Raji (cell line): Measurements from ENCODE around the gene WAC.

Experiments
- POLR2A ChIP-seq: IDR thresholded peaks from 2 replicates; pipeline ENCODE4 v1.6.1; 2011; ENCODE audit warnings: low read depth, low read length, control low read depth; ENCODE audit not compliant: insufficient read depth

The WAC gene, protein sequence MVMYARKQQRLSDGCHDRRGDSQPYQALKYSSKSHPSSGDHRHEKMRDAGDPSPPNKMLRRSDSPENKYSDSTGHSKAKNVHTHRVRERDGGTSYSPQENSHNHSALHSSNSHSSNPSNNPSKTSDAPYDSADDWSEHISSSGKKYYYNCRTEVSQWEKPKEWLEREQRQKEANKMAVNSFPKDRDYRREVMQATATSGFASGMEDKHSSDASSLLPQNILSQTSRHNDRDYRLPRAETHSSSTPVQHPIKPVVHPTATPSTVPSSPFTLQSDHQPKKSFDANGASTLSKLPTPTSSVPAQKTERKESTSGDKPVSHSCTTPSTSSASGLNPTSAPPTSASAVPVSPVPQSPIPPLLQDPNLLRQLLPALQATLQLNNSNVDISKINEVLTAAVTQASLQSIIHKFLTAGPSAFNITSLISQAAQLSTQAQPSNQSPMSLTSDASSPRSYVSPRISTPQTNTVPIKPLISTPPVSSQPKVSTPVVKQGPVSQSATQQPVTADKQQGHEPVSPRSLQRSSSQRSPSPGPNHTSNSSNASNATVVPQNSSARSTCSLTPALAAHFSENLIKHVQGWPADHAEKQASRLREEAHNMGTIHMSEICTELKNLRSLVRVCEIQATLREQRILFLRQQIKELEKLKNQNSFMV

DNA sequence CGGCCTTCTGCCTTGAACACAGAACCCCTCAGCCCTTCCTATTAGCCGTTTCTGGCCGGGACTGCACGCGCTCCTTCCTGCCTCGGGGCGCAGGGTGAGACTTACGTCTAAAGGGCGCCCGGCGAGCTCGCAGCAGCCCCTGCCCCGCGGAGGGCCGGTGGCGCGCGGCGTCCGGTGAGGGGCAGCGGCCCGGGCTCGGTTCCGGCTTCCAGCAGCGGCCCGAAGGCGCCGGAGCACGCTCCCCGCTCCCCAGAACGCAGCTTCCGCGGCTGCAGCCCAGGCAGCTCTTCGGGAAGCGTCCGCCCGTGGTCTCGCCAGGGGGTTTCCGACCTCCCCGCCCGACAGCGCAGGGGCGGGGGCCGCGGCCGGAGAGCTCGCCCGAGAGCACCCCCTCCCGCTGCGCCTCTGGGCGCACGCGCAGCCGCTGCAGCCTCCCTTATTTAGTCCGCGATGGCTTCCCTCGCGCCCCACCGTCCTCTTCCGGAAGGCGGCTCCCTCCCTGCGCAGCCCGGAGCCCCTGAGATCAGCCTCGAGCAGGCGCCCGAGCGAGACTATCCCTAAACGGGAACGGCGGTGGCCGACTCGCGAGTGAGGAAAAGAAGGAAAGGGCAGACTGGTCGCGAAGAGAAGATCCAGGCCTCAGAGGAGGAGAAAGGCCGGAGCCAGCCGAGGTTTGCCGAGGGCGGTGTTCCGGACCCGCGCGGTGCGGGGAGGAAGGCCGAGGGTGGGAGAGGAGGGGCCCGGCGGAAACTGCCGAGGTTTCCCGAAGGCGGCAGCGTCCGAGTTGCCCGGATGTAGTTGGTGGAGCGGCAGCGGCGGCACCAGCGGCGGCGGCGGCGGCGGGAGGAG is at the start of gene WAC:
Gene WAC, plus strand, starts transcription at position 782 of the 849 bp plus-strand sequence. CDS start 462 bp downstream, outside the sequence.
- TF ChIP-seq POLR2A: peak; percentile 81

DNA sequence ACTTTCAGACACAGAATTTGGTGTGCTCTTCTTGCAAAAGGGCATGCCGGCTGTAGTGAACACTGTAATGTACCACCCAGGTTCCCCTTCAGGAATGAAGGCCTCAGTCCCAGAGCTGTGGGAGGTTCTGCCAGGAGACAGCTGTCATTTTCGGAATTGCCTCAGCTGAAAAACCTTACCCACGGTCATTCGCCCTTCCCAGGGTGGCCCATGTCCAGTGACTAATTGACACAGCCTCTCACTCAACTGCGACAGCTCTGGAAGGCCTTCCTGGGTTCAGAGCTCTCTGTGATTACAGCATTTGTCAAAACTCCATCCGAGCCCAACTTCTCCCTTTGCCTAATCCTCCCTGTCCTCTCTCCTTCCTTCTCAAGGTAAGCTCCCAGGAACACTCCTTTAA is 43.7 kb upstream of the WAC start:
- TF ChIP-seq POLR2A: no peak

DNA sequence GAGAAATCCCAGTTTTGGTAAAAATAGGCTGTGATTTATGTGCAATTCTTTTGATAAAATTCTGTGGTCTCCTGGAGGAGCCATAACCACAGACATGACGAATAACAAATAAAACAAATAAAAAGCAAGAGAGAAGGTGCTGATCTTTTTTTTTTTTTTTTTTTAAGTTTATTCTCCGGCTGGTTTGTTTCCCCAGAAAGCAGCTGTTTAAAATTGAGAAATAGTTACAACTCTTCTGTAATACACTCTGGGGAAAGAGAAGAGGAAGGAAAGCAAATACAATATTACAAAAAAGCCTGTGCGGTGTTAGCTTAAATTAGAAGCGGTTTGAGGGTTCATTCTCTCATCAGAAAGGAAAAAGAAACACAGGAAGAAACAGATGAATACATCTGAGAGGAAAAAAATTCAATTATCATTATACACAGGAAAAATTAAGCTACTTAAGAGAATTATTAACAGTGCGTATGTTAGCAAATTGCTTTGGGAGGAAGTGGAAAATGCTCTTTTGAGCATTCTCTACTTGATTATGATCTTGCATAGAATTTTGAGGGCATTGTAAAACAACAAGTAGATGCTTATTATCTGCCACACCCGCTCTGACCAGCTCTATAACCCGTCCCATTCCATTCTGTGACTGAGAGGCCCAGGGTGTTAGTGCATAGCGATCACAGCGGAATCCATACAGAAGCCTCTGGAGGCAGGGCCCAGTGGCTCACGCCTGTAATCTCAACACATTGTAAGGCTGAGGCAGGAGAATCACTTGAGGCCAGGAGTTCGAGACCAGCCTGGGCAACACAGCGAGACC is 40.6 kb upstream of the WAC start:
- TF ChIP-seq POLR2A: no peak

DNA sequence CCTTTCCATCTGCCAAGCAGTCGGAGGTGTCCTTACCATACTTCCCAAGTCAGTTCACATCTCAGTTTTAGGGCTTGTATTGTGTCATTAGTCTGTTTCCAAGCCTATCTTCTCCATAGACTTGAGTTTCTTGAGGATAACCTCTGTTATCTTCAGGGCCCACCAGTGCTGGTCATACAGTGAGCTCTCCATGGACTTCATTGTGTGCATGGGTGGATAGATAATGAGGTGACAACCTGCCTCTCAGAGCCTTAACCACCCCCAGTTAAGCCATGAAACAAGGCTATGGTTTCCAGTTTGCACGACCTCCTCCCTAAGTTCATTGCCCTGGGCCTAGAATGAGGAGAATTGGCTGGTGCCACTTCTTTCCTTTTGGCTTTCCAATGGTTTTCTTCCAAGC is 38.5 kb upstream of the WAC start:
- TF ChIP-seq POLR2A: no peak

DNA sequence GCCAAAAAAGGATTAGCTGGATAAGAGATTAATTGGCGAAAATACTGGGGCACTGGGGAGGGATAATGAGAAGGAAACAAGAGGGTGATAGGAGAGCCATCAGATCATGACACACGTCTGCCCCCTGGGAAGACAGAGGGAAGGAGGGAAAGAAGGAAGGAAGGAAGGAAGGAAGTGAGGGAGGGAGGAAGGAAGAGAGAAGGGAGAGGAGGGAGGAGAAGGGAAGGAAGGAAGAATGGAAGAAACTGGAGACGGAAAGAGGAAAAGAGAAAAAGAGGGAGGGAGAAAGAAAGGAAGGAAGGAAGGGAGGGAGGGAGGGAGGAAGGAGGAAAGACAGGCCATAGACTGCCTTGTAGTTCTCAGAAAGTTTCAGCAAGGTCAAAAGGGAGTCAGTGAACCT is 37.8 kb upstream of the WAC start:
- no peak for TF ChIP-seq POLR2A

DNA sequence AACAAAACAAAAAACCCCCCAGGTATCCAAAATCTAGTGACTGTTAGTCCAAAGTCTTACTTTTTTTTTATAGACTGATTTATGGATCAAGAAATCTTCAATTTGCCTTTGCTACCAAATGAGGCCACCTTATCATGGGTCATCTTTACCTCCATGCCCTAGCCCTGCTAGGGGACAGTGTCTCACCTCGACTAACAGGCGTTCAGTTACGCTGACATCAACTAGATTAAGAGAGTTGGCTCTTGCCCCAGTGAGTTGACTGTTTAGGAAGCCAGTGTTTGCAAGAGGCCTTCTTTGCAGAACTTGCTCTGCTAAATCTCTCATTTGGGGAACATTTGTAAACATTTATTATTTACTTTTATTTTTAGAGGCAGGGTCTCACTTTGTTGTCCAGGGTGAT is 36.9 kb upstream of the WAC start:
- no peak for TF ChIP-seq POLR2A

DNA sequence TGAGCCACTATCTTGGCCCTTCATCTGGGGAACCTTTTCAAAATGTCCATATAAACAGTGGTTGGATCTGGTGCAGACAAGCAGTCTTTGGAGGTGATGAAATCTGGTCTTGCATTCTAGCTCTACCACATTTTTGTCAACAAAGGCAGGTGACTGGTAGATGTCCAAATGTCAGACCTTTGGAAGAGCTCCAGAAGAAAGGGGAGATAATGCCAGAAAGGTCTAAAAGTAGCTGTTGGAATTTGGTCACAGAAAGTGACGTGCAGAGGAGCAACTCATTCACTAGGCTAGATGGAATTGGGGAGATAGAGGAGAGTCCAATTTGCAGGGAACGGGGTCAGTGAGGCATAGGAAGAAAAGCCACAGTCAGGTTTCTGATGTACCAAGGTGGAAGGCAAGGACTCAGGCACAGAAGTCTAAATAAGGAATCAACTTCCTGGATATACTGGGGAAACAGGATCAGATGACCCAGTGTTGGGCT is 36.4 kb upstream of the WAC start:
- TF ChIP-seq POLR2A: no peak

DNA sequence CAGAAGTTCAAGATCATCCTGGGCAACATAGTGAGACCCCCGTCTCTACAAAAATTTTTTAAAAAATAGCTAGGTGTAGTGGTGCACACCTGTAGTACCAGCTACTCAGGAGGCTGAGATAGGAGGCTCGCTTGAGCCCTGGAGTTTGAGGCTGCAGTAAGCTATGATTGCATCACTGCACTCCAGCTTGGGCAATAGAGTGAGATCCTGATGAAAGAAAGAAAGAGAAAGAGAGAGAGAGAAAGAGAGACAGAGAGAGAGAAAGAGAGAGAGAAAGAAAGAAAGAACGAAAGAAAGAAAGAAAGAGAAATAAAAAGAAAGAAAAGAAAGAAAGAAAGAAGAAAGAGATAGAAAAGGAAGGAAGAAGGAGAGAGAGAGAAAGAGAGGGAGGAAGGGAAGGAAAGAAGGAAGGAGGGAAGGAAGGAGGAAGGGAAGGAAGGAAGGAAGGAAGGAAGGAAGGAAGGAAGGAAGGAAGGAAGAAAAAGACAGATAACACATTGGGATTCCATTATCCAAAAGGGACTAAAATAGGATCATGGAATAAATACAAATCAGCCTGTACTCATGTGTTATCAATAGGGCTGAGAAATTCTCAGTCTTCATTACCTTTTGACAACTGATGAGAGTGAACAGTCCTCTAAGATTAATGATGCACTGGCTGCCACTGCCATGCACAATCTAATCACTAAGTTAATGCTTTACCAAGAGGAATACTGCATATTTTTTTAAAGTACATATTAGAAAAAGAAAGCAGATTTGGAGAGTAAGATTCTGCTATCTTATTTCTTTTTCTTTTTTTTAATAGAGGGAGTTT is 35.4 kb upstream of the WAC start:
- TF ChIP-seq POLR2A: no peak

DNA sequence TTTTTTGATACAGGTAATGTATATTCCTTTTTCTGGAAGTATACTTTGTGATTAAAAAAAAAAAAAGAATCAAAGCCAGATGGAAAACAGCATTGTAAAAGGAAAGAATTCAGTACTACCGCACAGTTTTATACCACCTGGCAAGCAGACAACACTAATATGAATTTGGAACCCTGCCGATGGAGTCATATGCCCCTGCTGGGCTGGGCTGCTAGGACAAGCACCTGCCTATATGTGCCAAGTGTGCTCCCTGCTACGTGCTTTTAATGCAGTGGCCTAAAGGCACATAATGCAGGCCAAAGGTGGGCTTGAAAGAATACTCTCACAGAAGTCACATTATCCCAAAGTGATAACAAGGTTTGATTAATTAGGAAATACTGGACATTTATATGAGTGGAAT is 29.8 kb upstream of the WAC start:
- TF ChIP-seq POLR2A: no peak

DNA sequence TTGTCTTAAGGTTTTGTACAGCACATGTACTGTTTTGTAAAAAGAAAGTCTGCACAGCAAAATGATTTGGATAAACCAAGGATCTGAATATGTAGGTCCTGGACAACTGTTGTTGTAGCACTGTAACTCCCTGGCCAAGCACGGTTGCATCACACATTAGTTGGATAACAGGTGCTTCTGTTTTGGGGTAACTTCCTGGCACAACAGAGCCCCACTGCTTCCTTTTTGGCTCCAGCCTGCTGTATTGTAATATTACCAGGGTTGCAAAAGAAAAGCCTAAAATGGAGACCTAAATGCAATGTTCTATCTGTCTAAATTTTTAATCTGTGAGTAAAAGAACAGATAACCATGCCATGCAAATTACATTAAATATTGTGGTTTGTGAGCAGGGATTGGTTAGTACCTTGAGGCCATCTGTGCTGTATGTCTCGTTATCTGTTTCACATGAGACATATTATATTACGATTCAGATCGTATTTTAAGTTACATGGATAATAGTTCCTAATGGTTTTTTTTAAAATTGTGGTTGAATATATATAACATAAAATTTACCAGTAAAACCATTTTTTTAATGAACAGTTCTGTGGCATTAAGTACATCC is 27.5 kb upstream of the WAC start:
- no peak for TF ChIP-seq POLR2A

DNA sequence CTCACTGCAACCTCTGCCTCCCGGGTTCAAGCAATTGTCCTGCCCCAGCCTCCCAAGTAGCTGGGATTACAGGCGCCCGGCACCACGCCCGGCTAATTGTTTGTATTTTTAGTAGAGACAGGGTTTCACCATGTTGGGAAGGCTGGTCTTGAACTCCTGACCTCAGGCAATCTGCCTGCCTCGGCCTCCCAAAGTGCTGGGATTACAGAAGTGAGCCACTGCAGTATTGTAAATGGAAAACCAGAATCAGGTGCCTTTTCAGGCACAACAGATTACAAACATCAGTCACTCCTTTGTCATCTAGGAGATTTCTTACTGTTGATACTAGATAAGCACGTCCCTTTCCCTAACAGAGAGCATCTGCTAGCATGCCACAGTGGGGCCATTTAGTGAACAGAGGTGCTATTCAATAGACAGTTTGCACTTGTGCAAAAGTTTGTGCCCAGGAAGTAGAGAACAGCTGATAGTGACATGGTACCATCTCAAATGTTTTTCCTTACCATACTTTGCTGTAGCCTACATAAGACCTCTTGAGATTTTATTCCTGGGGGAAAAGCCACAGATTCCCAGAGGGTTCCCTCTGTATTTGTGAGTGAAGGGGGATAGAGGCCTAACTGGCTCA is 24.5 kb upstream of the WAC start:
- TF ChIP-seq POLR2A: no peak

DNA sequence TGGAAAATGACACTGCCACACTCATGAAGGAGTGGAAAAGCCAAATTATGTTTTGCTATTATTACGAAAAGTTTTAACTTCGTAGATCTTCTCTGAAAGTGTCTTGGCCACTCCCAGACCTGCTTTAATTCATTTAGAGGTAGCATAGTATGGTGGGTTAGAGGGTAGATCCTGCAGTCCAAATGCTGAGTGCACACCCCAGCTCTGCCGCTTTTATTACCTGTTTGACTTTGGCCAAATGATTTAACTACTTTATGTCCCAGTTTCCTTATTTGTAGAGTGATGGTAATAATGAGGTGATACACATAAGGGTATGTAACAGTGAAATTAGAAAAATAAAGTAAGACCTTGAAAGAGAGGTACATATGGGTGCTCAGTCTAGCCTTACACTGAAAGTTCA is 23.6 kb upstream of the WAC start:
- no peak for TF ChIP-seq POLR2A

DNA sequence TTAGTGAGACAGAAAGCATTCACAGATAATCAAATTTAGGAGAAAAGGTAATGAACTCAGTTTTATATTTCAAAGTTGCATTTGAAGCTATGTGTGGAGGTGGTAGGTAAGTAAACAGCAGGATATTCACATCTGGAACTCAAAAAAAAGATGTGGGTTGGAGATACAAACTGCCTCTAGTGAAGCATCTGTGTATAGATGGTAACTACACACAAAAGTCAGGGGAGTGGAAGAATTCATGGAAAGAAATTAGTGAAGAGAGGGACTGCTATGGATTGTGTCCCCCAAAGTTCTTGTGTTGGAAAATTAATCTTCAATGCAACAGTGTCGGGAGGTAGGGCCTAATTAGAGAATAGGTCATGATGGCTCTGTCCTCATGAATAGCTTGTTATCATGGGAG is 18.3 kb upstream of the WAC start:
- TF ChIP-seq POLR2A: no peak
